Suprapubic skin (tissue), 4 donors: ENCODE results near the gene SLC30A10. TPM values are rescaled to one million over a fixed set of nuclear protein-coding genes. Genes with fewer than 3 reads are reported as not detected.
"Not testable (repeated sequence)": the region's sequence is repeated elsewhere in the genome, so short reads cannot be mapped to it uniquely, and the experiment has no call there.

Experiments used
- DNase-seq, 2 donors: peaks; one replicate each; pipeline ENCODE4 v3.0.0-alpha.2; 2019; ENCODE audit warnings: low spot score in 2 of 2
- H3K27ac ChIP-seq: fragments of 200-600 bp; sonication (generic); one replicate; pipeline ENCODE4 v1.5.1; 2019
- H3K27me3 ChIP-seq: fragments of 200-600 bp; sonication (generic); one replicate; pipeline ENCODE4 v1.5.1; 2019
- H3K36me3 ChIP-seq: fragments of 200-600 bp; sonication (generic); one replicate; pipeline ENCODE4 v1.5.1; 2019
- H3K4me1 ChIP-seq: fragments of 200-600 bp; sonication (generic); one replicate; pipeline ENCODE4 v1.5.1; 2019
- H3K4me3 ChIP-seq: fragments of 200-600 bp; sonication (generic); one replicate; pipeline ENCODE4 v1.5.1; 2019; ENCODE audit warnings: mild to moderate bottlenecking
- H3K9me3 ChIP-seq: fragments of 200-600 bp; sonication (generic); one replicate; pipeline ENCODE4 v1.5.1; 2019
- CTCF ChIP-seq, 2 donors: fragments of 200-600 bp in 1 of 2; fragments of 450-650 bp in 1 of 2; sonication (generic) in 1 of 2; IDR thresholded peaks; one replicate each; pipeline ENCODE4 v1.5.1; 2016 to 2019; ENCODE audit warnings: antibody characterized with exemption in 2 of 2, mild to moderate bottlenecking in 1 of 2, moderate library complexity in 1 of 2
- EP300 ChIP-seq: sonication (generic); formaldehyde crosslinking; IDR thresholded peaks from one replicate; pipeline ENCODE4 v1.6.1; 2017; ENCODE audit warnings: antibody characterized with exemption
- POLR2A ChIP-seq, 2 donors: fragments of 450-650 bp; IDR thresholded peaks; one replicate each; pipeline ENCODE4 v1.6.1; 2017; ENCODE audit warnings: antibody characterized with exemption in 2 of 2, mild to moderate bottlenecking in 2 of 2, moderate library complexity in 2 of 2
- POLR2AphosphoS5 ChIP-seq, 3 donors: sonication (generic); formaldehyde crosslinking; IDR thresholded peaks; one replicate each; pipeline ENCODE4 v1.6.1; 2017; ENCODE audit warnings: antibody characterized with exemption in 3 of 3
- WGBS: methylation state at CpG from one replicate; pipeline ENCODE4 v1.1.5; 2018; 5-methylcytosine and 5-hydroxymethylcytosine counted together
- total RNA-seq, 4 donors: library from RNA; depleted of rRNA; stranded (reverse); fragments of >200 nt; gene quantifications; one replicate each; pipeline ENCODE4 v1.1.0, GENCODE V29; 2016

Gene SLC30A10
- total RNA-seq, 4 donors from 2014 or later: 0.30 to 0.86 (median 0.48) TPM; not detected in 1

- Histone ChIP-seq H3K9me3 (no peaks in the 10 kb centered on the region), H3K27me3 (no peaks in the 10 kb centered on the region), H3K4me1 (no peaks in the 10 kb centered on the region), H3K4me3 (no peak overlapping the region), H3K27ac (no peak overlapping the region), H3K36me3 (no peaks in the 10 kb centered on the region)
- 87% methylated on average over 5 of the region's 5 CpGs for WGBS
- TF ChIP-seq POLR2AphosphoS5 (IDR thresholded peaks at IDR 0.05): no peak
- no peak for TF ChIP-seq EP300
- TF ChIP-seq POLR2A (IDR thresholded peaks at IDR 0.05): no peak
- no peak for TF ChIP-seq CTCF (IDR thresholded peaks at IDR 0.05)
- no peak for DNase-seq
Observed at GRCh38 chr1:219898375-219898774, 30.0 kb downstream of the SLC30A10 start.

- WGBS: 80% methylated on average over 5 of the region's 5 CpGs
- H3K27ac ChIP-seq: no peak overlapping the region
Observed at GRCh38 chr1:219897914-219898313, 30.4 kb downstream of the SLC30A10 start.

GRCh38 chr1:219892271-219892670 is 36.1 kb downstream of the SLC30A10 start:
- H3K36me3 ChIP-seq, H3K27me3 ChIP-seq, H3K27ac ChIP-seq, H3K4me3 ChIP-seq, DNase-seq, H3K4me1 ChIP-seq, H3K9me3 ChIP-seq: not testable (repeated sequence)
- WGBS: 100% methylated on average over 1 of the region's 1 CpG

More at GRCh38 chr1:219897914-219898313, 30.4 kb downstream of the SLC30A10 start:
- Histone ChIP-seq H3K9me3 (no peaks in the 10 kb centered on the region), H3K4me1 (no peaks in the 10 kb centered on the region), H3K4me3 (no peak overlapping the region), H3K36me3 (no peaks in the 10 kb centered on the region), H3K27me3 (no peaks in the 10 kb centered on the region)
- DNase-seq: no peak
- no peak for TF ChIP-seq EP300
- no peak for TF ChIP-seq POLR2AphosphoS5 (IDR thresholded peaks at IDR 0.05)
- no peak for TF ChIP-seq POLR2A (IDR thresholded peaks at IDR 0.05)
- TF ChIP-seq CTCF (IDR thresholded peaks at IDR 0.05): no peak

- H3K36me3 ChIP-seq, H3K27ac ChIP-seq, DNase-seq, H3K4me1 ChIP-seq, H3K9me3 ChIP-seq, H3K27me3 ChIP-seq, H3K4me3 ChIP-seq: not testable (repeated sequence)
- WGBS: 89% methylated on average over 4 of the region's 4 CpGs
Observed at GRCh38 chr1:219891846-219892245, 36.5 kb downstream of the SLC30A10 start.

GRCh38 chr1:219888667-219889066 is 39.7 kb downstream of the SLC30A10 start:
- not testable (repeated sequence) for H3K27ac ChIP-seq, H3K9me3 ChIP-seq, H3K27me3 ChIP-seq, H3K36me3 ChIP-seq, H3K4me1 ChIP-seq, H3K4me3 ChIP-seq, DNase-seq
- 89% methylated on average over 4 of the region's 4 CpGs for WGBS

- no peak overlapping the region for H3K4me3 ChIP-seq
- 88% methylated on average over 2 of the region's 2 CpGs for WGBS
- no peaks in the 10 kb centered on the region for H3K4me1 ChIP-seq
- DNase-seq: no peak
- H3K27me3 ChIP-seq: no peaks in the 10 kb centered on the region
- H3K9me3 ChIP-seq: no peaks in the 10 kb centered on the region
- no peak for TF ChIP-seq POLR2A (IDR thresholded peaks at IDR 0.05)
- H3K36me3 ChIP-seq: no peaks in the 10 kb centered on the region
- H3K27ac ChIP-seq: no peak overlapping the region
Observed at GRCh38 chr1:219885680-219886079, 42.7 kb downstream of the SLC30A10 start.

GRCh38 chr1:219883400-219884332 is 44.7 kb downstream of the SLC30A10 start:
- Histone ChIP-seq H3K4me3 (no peak overlapping the region), H3K27ac (no peak overlapping the region), H3K36me3 (no peaks in the 10 kb centered on the region), H3K9me3 (no peaks in the 10 kb centered on the region), H3K4me1 (no peaks in the 10 kb centered on the region), H3K27me3 (no peaks in the 10 kb centered on the region)
- no peak for DNase-seq
- 53% methylated on average over 5 of the region's 5 CpGs for whole genome bisulfite sequencing
- no peak for TF ChIP-seq EP300
- TF ChIP-seq POLR2AphosphoS5 (IDR thresholded peaks at IDR 0.05): no peak
- TF ChIP-seq POLR2A (IDR thresholded peaks at IDR 0.05): no peak
- no peak for TF ChIP-seq CTCF (IDR thresholded peaks at IDR 0.05)
